ENCODE results near the gene RPP25L. TPM values are rescaled to one million over a fixed set of nuclear protein-coding genes. Genes with fewer than 3 reads are reported as not detected.
A peak's percentile ranks its signal among the peaks of the same experiment; 100 is the strongest.

The RPP25L gene
- total and polyA plus RNA-seq, 8 donors, result 17.7 to 22.4 (median 20.6) TPM

GRCh38 chr9:34572092-34572491 is 39.8 kb downstream of the RPP25L start:
- H3K4me1 ChIP-seq, result no peaks in the 10 kb centered on the region
- H3K4me3 ChIP-seq, result no peak overlapping the region
- TF ChIP-seq CTCF (IDR thresholded peaks at IDR 0.05), result no peak
- intact Hi-C loops (cut with DNase I), result no loop called here
- H3K27me3 ChIP-seq, result peaks cover 0 to 62% of the 10 kb centered on the region in 2 donors
- H3K36me3 ChIP-seq, result no peaks in the 10 kb centered on the region
- no peak for ATAC-seq
- no peak for DNase-seq
- no peak overlapping the region for H3K27ac ChIP-seq
- no peaks in the 10 kb centered on the region for H3K9me3 ChIP-seq

DNA sequence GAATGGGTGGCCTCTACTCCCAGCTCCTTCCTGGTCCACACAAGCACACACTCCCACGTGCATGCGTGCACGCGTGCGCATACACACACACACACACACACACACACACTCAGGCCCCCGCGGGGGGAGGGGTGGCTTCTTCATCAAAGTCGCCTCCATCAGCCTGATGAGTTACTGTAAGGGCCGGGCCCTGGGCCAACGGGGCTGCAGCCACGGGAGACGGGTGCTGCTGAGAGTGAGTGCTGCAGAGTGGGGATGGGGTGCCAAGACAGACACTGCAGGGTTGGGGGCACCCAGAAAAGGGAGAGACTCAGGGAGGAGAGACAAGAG is 40.5 kb downstream of the RPP25L start:
- no peak for TF ChIP-seq CTCF (IDR thresholded peaks at IDR 0.05)
- intact Hi-C loops (cut with DNase I), result no loop called here
- H3K27me3 ChIP-seq, result peaks cover 0 to 62% of the 10 kb centered on the region in 2 donors
- no peaks in the 10 kb centered on the region for H3K9me3 ChIP-seq
- no peaks in the 10 kb centered on the region for H3K4me1 ChIP-seq
- ATAC-seq (peak; percentile 15), DNase-seq (peak in 1 of 4 donors; percentile 76)
- no peak overlapping the region for H3K27ac ChIP-seq
- H3K4me3 ChIP-seq, result no peak overlapping the region
- H3K36me3 ChIP-seq, result no peaks in the 10 kb centered on the region

DNA sequence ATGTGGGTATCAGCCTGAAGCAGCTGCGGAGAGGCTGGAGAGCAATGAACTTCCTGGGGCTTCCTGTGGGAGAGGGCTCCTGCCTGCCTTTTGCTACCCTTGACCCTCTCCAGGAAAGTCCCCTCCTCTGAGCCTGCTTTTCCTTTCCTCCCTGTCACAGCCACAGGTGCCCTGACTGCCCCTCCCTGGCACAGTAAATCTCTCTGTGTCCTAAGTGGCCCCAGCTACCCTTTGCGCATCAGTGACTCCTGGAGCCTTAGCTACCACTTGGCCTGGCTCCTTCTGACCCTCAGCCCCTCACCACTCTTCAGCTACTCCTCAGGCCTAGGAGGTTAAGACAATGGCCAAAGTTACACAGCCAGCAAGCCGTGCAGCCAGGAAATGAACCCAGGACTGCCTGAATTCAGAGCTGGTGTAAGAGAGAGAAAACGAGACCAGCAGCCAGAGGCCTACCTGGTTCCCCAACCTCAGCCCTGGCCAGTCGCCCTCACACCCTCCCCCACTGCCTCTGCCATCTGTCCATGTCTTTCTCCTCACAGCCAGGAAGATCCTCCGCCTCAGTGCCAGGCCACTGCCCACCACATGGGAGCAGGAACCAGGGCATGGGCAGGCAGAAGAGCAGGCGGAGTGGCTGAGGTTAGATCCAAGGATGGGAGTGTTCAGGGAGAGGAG is 41.0 kb downstream of the RPP25L start:
- DNase-seq (peak in 1 of 4 donors; percentile 60), ATAC-seq (no peak)
- no peaks in the 10 kb centered on the region for H3K4me1 ChIP-seq
- no peaks in the 10 kb centered on the region for H3K36me3 ChIP-seq
- H3K27me3 ChIP-seq, result peaks cover 0 to 62% of the 10 kb centered on the region in 2 donors
- TF ChIP-seq CTCF (IDR thresholded peaks at IDR 0.05), result no peak
- H3K9me3 ChIP-seq, result no peaks in the 10 kb centered on the region
- H3K4me3 ChIP-seq, result no peak overlapping the region
- intact Hi-C loops (cut with DNase I), result no loop called here
- no peak overlapping the region for H3K27ac ChIP-seq

GRCh38 chr9:34570376-34570775 is 41.5 kb downstream of the RPP25L start:
- Histone ChIP-seq H3K27me3 (peaks cover 0 to 62% of the 10 kb centered on the region in 2 donors), H3K9me3 (no peaks in the 10 kb centered on the region), H3K4me3 (no peak overlapping the region), H3K27ac (no peak overlapping the region), H3K36me3 (no peaks in the 10 kb centered on the region), H3K4me1 (no peaks in the 10 kb centered on the region)
- intact Hi-C loops (cut with DNase I), result no loop called here
- no peak for TF ChIP-seq CTCF (IDR thresholded peaks at IDR 0.05)
- no peak for ATAC-seq
- peak in 2 of 4 donors; percentile 23 to 76 for DNase-seq

DNA sequence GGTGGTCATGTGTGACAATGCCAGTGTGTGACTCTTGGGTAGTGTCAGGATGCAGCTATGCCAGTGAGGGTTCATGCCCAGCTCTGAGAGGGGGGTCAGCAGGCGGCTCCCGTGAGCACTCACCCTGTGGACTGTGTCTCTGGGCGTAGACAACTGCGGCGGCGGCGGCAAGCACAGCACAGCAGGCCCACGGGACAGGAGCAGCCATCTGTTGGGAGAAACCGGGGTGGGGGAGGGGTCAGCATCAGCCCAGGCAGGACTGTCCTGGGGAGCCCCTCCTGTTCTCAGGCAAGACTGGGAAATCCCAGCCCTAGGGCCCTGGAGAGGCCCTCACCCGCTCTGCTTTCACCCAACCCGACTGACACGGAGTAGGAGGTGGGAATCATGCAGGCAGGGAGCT is 43.1 kb downstream of the RPP25L start:
- H3K27ac ChIP-seq, result no peak overlapping the region
- DNase-seq, result peak in 1 of 4 donors; percentile 55
- no peaks in the 10 kb centered on the region for H3K9me3 ChIP-seq
- no peak for TF ChIP-seq CTCF (IDR thresholded peaks at IDR 0.05)
- H3K4me3 ChIP-seq, result no peak overlapping the region
- no peaks in the 10 kb centered on the region for H3K36me3 ChIP-seq
- intact Hi-C loops (cut with DNase I), result no loop called here
- peaks cover 0 to 56% of the 10 kb centered on the region in 2 donors for H3K27me3 ChIP-seq
- H3K4me1 ChIP-seq, result no peaks in the 10 kb centered on the region
- ATAC-seq, result no peak
